HG02759 (cell line): ENCODE data around the gene SHC4.
"Not testable (repeated sequence)": the region's sequence is repeated elsewhere in the genome, so short reads cannot be mapped to it uniquely, and the experiment has no call there.

Experiments
- ATAC-seq: cut with Tn5 transposase; IDR thresholded peaks from one replicate; pipeline ENCODE4 v1.9.1; 2021; ENCODE audit warnings: mild to moderate bottlenecking, moderate library complexity; ENCODE audit not compliant: unreplicated experiment

Gene SHC4

DNA sequence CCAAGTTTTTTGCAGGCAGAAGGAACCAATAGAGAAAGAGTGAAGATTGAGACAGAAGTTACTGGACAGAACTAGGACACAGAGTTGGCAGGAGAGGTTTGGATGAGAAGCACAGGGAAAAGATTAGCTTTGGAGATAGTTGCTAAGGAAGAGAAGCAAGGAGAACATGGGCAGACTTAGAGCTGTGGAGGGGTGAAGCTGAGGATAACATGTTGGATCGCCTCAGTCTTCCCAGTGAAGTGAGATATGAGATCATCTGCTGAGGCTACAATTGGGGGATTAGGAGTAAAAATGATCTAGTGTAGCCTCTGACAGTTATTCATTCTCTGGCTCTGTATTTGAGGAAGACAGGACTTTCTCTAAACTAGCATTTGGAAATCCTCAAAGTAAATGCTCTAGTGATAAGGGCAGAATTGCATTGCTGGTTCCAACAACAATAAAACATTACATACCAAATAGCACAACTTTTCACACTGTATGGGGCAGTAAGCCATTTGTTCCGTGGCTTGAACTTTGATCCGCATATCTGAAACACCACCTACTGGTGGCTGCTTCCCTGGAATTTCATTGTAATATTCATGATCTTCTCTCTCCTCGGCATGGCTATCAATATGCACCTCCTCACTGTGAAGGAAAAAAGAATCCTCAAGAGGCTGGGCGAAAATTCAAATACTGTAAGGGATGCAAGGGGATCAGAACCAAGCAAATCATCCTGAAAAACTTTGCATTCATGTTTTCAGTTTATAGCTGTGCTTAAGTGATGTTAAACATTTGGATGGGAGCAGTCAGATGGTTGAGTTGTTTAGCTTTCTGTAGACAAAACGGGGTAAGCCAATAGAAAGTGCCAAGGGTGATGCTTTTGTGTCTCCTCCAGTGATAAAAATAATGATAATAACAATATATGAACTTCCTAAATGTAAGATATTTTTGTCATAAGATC is 107.9 kb downstream of the SHC4 start:
- ATAC-seq: no peak

DNA sequence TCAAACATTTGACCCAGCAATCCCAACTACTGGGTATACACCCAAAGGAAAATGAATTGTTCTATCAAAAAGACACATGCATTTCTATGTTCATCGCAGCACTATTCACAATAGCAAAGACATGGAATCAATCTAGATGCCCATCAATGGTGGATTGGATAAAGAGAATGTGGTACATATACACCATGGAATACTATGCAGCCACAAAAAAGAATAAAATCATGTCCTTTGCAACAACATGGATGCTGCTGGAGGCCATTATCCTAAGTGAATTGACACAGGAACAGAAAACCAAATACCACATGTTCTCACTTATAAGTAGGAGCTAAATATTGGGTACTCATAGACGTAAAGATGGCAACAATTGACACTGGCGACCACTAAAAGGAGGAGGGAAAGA is 109.3 kb downstream of the SHC4 start:
- ATAC-seq: not testable (repeated sequence)

DNA sequence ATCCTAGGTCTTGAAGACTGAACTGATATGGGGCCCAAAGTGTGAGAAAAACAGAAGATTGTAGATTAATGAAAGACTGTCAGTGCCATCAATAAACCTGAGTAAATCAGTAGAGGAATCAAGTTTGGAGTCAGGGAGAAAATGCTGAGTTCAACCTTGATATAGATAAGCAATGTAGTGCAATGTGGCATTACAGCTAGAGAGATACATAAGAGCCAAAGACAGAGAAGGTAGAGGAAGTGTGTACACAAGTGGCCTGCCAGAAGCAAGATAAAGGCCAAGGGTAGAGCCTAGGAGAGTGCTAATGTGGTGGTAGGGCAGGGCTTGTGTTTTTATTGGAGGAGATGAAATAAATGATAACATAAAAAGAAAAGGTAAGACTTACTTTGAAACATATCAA is 111.8 kb downstream of the SHC4 start:
- ATAC-seq: no peak

DNA sequence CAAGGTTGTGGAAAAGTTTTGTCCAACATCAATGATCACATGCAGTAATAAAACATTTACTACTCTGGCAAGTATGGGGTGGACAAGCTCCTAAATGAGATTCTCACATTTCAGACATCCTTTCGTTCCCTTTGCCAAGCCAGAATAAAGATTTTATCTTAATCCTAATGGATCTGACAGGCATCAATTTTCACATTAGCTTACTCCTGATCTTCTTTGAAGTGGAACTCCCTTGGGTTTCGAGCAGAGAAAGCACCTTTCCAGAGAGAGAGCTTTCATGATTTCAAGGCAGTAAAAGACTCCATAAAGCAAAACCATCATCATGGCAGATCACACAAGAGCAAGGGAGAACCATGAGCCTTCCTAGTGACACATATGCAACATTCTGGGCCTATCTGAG is 113.1 kb downstream of the SHC4 start:
- ATAC-seq: no peak

DNA sequence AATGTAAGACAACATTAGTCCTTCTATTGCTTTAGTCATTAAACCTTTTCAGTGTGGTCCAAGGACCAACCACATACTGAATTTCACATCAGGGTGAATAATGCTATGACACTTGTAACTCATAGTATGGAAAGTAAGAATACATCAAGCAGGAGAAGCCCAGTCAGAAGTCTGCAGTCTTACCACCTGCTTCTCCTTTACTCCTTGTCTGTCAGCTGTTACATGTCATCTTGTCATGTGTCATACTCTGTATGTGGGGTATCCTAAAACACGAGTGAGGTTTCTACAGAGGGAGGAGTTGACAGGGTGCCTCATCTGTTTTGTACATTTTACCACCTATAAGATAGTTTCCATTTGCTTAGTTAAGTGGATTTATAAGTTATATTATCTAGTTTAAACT is 118.6 kb downstream of the SHC4 start:
- ATAC-seq: no peak

DNA sequence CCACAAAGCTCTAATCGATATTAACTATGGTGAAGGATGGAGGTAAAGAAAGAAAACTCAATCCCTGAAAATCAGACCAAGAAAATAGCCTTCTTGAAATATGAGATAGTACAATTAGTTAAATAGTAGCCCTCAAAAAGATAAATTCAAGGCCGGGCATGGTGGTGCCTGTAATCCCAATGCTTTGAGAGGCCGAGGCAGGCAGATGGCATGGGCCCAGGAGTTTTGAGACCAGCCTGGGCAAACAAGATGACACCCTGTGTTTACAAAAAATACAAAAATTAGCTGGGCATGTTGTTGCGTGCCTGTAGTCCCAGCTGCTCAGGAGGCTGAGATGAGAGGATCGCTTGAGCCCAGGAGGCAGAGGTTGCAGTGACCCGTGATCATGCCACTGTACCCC is 121.2 kb downstream of the SHC4 start:
- no peak for ATAC-seq

DNA sequence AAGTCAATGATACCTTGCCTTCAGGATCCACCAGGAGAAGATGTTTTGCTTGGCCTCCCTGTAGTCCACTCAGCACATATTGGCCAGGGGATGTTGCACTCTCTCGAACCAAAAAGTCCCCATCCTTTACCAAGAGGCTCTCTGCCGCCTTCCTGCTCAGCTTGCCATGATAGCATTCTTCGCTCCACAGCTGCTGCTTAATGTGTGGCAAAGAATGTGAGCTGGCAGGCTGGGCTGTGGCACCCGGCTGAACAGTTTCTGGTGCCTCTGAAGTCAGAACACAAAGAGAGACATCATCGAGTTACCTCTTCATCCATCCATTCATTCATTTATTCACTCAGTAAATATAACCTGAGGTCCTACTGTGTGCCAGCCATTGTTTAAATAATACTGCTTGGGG is 129.0 kb downstream of the SHC4 start:
- ATAC-seq: no peak

DNA sequence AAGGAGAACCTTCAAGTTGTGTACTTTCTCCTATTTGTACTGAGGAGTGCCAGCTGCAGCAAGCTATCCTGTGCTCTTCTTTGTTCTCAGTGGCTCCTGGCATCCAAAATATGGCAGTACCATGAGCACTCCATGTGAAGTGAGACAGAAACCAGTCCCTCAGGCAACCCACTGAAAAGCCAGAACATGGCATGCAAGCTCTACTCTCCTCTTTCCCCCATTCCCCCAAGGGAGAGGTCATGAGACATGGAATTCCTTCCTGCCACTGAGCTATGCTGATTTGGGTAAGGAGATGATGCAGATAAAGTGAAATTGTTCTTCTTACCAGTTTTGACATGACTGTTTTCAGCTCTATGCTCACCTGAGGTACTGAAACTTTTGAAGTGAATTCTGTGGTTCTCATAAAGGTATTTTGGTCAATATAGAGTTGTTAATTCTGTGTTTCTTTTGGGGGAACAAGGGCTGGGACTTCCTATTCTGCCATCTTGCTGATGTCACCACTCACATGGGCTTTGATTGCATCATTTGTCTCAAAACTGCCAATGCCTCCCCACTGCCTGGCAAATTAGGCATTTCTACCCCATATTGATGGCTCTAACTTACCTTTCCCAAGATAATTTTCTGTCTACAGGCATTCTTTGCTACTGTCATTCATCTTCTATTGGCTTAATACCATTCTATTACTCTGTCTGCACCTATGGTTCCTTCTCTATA is 130.0 kb downstream of the SHC4 start:
- ATAC-seq: no peak

DNA sequence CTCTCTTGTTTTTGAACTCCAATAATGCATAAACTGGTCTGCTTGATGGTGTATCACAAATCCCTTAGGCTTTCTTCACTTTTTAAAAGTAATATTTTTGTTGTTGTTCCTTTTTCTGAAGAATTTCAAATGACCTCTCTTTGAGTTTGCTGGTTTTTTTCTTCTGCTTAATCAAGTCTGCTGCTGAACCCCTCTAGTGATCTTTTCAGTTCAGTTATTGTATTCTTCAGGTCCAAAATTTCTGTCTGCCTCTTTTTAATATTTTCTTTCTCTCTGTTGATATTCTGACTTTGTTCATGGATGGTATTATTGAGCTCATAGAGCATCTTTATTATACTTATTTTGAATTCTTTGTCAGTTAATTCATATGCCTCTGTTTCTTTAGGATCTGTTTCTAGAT is 131.1 kb downstream of the SHC4 start:
- ATAC-seq: no peak

DNA sequence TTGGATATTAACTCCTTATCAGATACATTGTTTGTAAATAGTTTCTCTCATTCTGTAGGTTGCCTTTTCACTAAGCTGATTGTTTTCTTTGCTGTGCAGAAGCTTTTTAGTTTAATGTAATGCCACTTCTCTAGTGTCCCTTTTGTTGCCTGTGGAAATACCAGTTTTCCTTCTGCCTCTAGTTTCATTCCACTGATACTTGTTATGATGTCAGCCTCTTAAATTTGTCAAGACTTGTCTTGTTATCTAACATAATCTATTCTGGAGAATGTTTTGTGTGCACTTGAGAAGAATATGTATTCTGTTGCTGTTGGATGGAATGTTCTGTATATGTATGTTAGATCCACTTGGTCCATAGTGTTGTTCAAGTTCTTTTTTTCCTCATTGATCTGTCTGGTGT is 134.8 kb downstream of the SHC4 start:
- ATAC-seq: no peak

DNA sequence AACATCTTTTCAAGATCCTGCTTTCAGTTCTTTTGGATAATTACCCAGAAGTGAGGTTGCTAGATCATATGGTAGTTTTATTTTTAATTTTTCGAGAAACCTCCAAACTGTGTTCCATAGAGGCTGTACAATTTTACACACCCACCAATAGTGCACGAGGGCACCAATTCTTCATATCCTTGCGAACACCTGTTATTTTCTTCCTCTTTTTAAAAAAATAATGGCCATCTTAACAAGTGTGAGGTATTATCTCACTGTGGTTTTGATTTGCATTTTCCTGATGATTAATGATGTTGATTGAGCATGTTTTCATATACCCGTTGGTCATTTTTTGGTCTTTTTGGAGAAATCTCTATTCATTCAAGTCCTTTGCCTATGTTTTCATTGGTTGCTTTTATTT is 135.2 kb downstream of the SHC4 start:
- no peak for ATAC-seq

DNA sequence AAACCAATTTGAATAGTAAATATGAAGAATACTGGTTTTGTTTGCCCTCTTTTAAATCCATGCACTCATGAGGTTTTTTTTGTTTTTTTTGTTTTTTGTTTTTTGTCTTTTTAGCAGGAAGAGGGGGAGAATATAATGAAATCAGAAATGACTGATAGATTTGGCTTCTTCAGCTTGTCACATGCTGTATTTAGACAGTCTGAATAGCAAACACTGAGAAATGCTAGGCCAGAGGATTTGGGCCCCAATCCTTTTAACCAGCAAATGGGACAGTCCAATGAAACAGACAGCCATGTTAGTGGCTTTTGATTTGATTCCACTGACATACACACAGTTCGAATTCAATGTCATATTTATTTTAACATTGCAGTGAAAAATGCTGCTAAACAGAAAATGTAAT is 138.6 kb downstream of the SHC4 start:
- no peak for ATAC-seq

DNA sequence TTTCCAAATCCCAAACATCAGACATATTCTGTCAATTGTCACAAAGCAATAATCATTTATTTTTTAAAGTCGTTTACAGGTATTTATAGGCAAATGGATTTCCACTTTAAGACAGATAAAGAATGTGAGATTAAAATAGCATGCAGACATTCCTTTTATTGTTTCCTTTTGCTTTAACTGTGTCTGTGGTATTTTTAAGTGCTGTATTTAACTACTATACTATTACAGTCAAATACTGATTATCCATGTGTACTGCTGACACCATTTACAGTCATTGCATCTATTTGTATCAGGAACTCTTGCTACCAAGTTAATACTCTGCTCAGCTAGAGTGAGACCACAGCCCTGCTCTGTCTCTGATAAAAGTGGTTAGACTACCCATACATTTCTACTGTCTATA is 140.0 kb downstream of the SHC4 start:
- no peak for ATAC-seq

DNA sequence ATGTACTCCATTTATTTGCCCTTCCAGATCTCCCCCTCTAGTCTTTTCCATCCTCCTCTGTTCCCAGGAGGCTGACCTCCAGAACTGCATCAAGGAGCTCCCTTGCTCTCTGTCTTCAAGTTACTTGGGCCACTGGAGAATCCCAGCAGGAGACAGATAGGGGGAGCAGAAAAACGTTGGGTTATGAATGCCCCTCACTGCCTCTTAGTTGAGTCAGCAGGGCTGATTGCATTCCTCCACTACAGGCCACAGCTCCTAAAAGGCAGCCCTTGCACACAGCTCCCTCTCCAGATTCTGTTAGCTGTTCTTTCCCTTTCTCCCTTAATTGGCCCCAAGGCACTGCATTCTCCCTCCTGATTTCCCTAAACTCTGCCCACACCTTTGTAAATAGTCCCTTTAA is 140.5 kb downstream of the SHC4 start:
- ATAC-seq: no peak

DNA sequence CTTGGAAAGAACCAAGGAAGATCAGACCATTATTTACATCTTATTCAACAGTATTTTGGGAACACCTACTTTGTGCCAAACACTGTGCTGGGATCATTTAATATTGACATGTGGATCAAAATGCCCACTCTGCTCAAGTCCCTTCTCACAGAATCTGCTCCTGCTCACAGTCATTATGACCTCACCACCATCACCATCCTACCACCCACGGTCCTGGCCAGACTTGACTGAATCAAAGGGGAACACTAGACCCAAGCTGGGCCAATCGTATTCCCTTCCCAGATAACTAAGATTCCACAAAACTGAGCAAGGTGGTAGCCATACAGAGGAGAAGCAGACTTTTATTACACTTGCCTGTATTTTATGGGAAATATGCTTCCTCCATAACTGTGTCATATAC is 149.4 kb downstream of the SHC4 start:
- ATAC-seq: no peak

DNA sequence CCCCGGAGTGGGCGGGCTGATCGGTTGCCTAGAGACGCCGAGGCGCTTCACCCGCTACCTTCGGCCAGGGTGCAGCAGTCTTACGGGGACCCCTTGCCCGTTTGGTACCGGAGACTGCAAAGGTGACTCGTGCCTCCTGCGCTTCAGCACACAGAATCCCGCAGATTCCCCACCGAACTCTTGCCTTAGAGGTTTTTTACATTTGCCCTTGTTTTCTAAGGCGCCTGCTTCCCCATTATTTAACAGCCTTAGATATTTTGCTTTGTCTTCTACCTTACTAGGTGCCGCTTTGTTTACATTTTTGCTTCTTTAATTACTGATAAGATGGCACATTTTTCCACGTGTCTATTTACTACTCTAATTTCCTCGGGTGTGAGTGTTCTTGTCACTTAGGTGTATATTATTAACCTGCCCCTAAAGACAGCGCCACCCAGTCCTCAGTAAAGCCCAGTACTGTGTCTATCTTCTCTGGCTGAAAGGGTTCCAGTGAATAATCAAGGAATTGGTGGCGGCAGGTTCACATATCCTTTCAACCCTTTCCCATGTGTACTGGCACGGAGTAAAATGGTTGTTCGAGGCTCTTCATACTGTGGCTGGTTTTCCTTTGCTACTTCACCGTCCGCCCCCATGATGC is 152.3 kb downstream of the SHC4 start:
- no peak for ATAC-seq

DNA sequence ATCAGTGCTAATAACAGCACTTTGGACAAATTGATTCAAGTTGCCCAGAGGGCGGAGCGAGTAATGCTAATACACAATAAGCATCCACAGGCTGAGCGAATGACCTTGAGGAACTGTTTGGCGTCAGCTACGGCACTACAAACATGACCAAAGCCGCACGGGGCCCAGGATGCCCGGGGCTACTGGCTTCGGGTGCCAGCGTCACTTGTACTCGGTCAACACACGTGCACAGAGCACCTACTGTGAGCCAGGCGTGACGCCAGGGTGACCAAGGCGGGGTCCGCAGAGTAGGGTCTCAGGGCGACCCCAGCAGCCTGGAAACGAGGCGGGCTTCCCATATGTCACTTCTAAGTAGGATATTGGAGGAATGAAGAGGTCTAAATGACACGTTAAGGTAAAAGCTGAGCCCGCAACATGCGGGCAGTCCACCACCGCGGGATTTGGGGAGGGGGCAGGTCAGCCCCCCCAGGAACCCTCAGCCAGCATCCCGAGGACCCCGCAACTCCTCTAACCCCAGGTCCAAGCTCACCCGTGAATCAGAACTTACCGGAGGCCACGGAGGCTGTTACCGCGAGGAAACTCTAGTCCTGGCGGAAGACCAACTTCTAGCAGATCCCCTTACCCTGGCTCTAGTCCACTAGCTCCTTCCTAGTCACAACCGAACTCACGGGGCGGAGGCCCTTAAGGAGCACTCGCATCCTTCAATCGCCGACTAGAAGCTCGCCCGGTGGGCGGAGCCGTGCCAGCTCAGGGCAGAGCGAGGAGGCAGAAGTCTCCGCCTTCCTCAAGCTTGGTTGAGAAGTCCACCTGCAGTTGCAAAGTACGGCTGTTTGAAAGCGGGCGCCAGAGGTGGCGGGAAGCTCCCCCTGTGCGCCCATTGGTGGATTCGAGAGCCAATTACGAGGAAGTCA is 153.1 kb downstream of the SHC4 start, which contains the start of gene CEP152:
Gene CEP152, minus strand, starts transcription at position 656 of the 911 bp plus-strand sequence. CDS start 5,420 bp downstream, outside the sequence.
- peak; percentile 96 for ATAC-seq

DNA sequence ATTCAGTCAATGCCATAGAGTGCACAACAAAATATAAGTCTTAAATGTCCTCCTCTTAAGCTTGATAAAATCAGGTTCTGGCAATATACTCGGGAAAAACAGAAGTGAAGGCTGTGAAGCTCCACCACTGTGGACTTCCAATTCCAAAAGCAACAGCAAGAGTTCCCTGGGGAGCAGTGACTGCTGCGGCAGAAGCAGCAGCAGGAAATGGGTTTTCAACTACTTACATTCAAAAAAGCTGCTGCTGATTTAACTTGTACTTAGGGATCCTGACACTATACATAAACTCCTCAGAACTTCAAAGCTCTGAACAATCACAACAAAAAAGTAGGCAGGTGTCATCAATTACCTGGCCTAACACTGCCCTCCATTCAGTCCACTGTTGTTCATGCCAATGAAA is 157.6 kb downstream of the SHC4 start:
- no peak for ATAC-seq

DNA sequence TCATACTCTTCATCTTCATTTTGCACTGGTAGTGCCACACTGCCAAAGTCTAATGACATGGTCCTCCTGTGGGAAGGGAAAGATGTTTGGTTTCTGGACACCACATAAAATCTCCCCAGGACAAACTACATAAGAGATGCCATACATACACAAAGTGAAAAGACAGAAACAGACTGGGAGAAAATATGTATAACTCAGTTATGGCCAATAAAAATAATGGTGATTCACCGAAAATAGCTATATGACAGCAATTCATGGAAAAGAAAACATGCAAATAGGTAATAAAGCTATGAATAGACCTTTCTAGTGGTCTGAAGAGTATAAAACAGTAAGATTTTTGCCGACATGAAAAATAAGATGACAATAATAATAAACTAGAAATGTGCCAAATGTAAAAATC is 158.1 kb downstream of the SHC4 start:
- ATAC-seq: no peak

DNA sequence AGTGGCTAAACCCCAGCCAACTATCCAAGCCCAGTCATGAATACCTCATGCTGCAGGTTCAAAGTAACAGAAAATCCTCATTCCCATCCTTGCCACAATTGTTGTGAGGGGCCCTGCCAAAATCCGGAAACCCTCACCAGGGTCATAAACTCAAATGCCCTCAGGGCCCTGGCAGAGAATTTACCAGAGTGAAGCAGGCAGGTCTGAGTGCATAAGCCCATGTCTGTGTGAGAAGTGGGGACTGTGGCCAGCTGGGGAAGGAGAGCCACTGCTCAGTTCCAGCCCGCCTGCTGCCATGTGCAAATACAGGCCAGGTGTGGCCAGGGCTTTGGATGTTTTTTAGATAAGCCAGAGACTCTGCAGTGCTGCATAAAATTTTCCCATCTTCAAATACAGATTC is 159.8 kb downstream of the SHC4 start:
- no peak for ATAC-seq

DNA sequence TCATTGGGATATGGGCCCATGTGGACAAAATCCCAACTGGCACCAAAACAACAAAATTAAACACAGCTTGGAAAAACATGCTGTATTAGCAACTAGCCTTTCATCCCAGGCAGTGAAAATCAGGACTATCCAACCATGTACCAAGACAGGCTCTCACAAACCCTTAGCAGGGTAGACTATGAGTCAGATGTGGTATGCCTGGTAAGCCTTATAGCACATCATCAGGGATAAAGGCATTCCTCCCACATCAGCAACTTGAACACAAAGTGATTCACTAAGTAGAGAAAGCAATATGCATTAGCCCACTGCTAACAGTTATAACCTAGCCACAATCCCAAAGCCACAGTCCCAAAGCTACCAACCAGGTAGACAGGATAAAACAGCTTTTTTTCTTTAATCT is 160.9 kb downstream of the SHC4 start:
- ATAC-seq: peak; percentile 44
